HG03139 (cell line): Measurements from ENCODE around the gene LCN9.
"Not testable (repeated sequence)": the region's sequence is repeated elsewhere in the genome, so short reads cannot be mapped to it uniquely, and the experiment has no call there.

Source experiments
- ATAC-seq: cut with Tn5 transposase; IDR thresholded peaks from one replicate; pipeline ENCODE4 v1.9.1; 2021; ENCODE audit not compliant: unreplicated experiment

Gene LCN9

DNA sequence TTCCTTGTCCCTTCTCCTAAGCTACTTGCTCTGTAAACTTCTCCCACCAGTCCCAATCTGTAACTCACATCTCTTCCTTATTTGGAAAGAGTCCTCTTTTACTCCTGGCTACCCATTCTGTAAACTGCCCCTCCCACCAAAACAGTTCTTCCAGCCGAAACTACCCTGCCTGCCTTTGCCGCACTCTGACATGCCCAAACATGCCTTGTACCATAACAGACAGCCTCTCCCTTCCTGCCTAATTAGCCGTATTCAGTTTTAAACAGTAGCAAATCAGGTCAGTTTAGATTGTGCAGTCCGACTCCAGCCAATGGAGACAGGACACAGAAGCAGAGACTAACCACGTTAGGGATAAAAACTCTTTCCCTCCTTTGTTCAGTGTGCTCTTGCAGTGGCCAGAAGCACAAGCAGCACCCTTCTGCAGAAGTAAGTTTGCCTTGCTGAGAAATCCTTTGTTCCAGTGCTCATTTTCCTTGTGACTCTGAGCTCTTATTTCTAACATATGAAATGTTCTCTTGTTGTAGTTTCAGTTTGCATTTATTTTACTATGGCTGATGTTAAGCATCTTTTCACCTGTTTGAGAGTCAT, 18.4 kb upstream of the LCN9 start:
- no peak for ATAC-seq

DNA sequence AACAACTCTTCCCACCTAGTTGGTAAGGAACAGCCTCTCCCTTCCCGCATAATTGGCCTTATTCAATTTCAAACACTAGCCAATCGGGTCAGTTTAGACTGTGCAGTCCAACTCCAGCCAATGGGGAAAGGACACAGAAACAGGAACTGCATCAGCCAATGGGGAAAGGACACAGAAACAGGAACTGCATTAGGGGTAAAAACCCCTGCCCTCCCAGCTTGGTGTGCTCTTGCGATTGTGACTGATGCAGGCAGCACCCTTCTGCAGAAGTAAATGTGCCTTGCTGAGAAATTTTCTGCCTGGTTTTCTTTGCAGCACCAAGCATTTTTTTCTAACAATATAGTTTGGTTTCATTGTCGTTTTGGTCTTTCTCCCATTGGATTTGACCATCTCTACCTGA, 15.2 kb upstream of the LCN9 start:
- no peak for ATAC-seq

DNA sequence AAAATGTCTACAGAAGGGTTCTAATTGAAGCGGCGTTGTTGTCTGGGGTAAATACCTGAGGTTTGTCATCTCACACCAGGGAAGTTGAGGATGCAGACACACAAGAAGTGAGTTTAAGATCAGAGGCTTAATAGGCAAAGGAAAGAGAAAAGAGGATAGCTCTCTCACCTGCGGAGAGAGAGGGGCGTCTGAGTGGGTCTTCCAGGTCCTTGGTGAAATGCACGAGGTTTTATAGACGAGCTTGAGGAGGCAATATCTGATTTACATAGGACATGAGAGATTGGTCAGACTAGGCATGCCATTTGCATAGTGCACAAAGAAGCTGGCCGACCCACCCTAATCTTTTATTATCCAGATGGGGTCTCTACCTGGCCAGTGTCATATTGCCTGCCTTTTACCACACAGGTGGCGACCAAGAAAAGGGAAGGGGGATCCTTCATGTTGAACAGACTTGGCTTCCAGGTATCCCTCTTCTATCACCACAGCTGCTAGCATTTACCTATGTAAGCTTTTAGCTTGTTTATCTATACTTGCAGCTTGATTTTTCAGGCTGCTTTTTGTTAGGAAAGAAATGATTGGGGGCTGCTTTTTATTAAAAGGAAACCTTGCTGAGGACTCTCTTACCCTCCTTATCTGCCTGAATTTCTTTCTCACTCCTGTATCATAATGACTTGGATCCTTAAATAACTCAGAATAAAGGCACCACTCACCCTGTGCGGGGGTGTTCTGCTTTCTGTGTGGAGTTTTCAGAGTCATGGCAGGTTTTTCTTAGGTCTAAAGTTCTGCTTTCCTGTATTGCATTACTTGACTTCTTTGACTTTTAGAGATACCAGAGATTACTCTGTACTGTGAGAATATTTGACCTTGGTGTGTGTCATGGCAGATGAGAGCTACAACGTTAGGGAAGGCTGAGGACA, 14.4 kb upstream of the LCN9 start:
- no peak for ATAC-seq

DNA sequence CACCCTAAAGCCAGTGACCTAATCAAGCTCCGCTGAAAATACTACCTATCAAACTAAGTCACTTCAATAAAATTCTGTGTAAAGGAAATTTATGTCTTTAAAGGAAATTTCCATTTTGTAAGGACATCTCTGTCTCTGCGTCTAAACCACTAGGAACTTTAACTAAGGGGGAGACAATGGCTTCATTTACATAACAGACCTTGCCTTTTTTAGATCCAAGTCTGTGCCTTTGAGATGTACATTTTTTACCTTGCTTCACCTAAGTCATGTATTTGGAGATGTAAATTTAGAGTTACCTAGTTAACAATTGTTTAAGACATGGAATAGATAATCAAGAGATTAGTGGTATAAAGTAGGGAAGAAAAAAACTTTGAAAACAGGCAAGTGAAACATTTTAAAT, 13.6 kb upstream of the LCN9 start:
- no peak for ATAC-seq

DNA sequence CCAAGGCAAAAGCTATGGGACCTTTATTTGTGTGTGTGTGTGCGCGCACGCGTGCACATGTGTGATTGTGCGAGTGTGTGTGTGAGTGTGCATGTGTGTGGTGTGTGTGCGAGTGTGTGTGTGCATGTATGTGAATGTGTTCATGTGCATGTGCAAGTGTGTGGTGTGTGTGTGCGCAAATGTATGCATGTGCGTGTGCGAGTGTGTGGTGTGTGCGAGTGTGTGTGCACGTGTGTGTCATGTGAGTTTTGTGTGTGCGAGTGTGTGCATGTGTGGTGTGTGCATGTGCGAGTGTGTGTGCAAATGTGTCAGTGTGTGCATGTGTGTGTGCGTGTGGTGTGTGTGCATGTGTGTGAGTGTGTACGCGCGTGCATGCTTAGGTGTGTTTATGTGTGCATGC, 12.7 kb upstream of the LCN9 start:
- no peak for ATAC-seq

DNA sequence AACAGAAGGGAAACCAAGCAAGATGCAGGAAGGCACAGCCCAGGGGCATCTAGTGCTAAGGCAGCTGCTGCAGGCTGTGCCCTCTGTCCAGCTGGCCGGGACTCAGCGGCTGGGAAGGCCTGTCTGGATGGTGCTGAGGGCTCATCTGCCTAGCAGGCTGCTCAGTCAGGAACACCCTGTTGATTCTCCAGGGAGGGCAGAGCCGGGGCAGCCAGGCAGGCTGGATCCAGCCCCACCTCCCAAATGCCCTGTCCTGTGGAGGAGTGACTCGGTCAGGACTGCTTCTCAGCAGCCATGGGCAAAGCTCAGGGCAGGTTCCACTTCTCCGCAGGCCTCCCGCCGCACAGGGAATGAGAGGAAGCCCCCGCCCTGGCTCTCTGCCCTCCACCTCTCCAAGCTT, 7.8 kb upstream of the LCN9 start:
- ATAC-seq = no peak

DNA sequence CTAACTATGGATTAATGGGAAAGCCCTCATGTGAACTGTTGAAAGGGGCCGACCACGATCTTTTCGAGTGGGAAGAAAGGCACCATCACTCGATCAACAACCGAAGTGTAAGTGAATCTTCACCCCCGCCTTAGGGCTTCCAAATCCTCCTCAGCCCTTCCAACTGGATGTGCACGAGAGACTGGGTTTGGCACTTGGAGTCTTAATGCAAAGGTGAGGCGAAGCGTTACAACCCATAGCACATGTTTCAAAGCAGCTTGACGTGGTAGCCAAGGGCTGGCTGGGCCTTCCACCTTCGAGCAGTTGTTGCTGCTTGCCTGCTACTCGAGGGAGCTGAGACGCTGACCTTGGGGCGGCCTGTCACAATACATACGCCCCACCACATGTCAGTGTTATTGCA, 5.7 kb upstream of the LCN9 start:
- ATAC-seq = no peak

DNA sequence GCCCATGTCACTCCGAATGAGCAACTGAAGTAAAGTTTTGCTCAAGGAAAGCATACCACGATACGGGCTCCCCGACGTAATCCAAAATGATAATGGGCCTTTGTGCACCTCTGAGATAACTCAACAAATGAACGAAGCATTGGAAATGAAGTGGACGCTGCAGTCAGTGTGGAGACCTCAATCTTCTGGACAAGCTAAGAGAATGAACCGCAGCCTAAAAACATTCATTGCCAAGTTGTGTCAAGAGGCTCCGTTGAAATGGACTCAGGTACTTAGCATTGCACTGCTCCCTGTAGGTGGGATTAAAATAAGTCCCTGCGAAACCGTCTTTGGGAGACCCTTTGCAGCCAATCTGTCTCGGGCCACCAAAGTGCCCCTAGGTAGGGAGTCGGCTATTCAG, 3.9 kb upstream of the LCN9 start:
- ATAC-seq = no peak

DNA sequence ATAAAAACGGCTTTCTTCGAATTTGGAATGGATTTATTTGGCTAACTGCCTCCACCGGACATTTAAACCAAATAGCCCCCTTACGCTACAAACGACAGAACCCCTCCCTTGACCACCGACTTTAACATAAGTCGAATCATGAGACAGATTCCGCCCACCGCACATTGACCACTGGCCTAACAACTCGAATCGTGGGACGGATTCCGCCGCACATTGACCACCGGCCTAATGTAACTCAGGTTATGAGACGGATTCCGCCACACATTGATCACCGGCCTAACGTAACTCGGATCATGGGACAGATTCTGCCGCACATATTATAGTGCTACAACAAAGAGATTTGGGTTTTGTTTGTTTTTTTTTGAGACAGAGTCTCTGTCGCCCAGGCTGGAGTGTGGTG, 2.7 kb upstream of the LCN9 start:
- ATAC-seq = no peak

DNA sequence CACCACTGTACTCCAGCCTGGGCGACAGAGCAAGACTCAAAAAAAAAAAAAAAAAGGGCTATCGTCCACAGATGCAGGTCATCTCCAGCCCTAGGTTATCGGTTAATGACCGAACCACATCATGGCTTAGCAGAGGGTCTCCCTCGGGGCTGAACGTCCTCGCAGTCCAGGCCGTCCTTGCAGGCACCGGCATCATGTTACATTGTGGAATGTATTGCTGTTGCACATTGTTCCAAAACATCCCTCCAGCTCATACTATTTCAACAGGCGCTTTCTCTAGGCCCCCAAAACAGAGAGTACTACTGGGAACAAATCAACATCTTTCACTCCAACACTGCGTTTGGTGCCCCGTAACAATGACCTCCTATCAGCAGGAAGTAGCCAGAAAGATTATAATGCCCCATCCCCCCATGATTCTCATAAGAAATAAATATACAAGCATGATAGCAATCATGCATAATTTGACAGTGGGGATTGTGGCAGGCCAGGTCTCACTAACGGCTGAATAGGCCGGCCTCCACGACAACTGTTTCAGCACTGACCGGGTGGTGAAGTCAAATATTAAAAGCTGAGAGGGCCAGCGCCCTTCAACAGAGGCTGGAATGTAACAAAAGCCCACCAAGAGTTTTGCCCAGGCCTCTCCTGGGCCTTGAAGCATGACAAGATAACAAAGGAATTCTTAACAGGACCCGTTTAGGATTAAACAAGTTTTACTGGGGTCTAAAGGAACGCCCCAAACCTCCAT, 1.1 kb upstream of the LCN9 start:
- ATAC-seq = no peak

DNA sequence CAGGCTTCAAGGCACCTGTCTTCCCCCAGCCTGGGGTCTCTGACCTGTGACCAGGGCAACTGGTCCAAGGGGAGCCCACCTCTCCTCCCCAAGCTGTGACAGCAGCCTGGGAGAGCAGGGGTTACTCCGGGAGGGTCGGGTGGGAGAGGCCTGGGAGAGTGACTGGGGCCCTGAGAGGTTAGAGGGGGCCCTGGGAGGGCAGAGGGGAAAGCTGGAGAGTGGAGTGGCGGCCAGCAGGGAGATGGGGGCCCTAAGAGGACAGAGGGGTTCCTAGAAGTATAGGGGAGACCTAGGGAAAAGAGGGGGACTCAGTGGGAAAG, 302 bp downstream of the LCN9 start:
- ATAC-seq = no peak

DNA sequence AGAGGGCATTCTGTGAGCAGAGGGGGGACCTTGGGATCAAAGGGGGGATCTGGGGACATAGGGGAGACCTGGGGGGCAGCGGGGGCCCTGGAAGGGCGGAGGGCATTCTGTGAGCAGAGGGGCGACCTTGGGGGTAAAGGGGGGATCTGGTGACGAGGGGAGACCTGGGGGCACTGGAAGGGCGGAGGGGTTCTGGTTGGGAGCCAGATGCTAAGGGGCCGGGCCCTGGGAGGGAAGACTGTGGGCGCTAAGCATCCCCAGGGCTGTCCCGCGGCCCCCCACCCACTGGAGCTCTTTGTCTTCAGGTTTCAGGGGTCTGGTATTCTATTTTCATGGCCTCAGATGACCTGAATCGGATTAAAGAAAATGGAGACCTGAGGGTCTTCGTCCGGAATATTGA, 748 bp downstream of the LCN9 start:
- no peak for ATAC-seq

DNA sequence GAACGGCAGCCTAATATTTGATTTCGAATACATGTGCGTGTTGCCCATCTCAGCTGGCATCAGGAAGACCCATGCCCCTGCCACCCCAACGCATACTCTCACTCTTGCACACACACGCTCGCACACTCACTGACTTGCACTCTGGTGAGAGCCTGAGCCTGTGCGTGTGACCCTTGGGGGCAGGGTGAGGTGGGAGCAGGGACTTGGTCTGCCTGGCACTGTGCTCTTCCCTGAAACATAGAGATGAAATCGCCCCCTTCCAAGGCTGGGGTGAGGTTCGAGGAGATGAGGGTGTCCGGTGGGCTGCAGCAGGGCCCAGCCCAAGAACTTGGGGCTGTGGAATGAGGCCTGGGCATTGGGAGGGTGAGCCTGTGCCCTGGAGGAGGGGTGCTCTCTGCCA, 1.2 kb downstream of the LCN9 start:
- no peak for ATAC-seq

DNA sequence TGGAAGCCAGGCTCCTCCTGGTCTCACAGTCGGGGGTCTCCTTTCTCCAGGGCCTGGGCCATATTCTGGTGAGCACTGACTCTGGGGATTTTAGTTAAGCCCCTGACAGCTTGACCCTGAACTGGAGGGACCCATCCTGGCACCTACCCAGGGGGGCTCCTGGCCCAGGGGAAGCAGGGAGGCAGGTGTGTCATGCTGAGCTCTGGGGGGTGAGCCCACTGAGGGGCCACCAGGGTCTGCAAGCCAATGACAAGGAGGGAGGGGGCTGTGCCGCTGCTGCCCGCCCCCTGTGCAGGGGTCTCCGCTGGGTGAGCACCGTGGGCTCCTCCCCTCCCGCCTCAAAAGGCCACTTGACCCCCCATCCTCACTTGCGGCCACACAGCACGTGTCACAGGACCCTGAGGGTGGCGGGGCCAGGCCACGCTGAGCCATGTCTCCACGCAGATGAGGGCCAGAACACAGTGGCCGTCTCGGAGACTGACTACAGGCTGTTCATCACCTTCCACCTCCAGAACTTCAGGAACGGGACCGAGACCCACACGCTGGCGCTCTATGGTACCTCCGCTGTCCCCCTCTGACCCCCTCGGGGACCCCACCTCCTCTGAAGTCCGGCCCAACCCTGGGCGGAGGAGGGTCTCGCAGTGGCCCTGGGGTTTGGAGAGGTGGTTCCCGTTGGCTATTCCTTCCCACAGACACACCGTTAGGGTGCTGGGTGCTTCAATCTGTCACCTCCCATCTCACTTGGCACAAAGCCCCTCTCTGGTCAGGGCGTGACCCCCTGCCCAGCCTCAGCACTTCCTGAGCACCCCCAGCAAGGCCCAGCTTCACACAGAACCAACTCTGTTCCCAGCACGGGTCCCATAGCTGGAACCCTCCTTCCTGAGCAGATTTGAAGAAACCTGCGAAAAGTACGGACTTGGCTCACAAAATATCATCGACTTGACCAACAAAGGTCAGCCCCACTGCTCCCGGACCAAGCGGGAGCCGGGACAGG, 2.0 kb downstream of the LCN9 start:
- ATAC-seq = no peak

DNA sequence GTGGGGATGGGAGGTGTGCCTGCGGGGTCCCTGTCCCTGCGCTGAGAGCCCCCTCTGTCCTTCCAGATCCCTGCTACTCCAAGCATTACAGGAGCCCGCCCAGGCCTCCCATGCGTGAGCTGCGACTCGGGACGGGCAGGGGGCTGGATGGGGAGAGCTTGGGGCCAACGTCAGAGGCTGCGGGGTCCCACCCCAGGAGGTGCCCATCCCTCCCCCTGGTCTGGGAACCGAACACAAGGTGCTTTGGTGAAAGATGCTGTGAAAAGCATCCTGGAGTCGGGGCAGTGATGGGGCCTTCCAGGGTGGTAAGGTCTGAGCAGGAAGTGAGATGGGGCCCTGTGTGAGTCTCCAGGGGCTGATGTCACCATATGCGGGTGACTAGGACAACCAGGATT, 2.7 kb downstream of the LCN9 start:
- no peak for ATAC-seq

DNA sequence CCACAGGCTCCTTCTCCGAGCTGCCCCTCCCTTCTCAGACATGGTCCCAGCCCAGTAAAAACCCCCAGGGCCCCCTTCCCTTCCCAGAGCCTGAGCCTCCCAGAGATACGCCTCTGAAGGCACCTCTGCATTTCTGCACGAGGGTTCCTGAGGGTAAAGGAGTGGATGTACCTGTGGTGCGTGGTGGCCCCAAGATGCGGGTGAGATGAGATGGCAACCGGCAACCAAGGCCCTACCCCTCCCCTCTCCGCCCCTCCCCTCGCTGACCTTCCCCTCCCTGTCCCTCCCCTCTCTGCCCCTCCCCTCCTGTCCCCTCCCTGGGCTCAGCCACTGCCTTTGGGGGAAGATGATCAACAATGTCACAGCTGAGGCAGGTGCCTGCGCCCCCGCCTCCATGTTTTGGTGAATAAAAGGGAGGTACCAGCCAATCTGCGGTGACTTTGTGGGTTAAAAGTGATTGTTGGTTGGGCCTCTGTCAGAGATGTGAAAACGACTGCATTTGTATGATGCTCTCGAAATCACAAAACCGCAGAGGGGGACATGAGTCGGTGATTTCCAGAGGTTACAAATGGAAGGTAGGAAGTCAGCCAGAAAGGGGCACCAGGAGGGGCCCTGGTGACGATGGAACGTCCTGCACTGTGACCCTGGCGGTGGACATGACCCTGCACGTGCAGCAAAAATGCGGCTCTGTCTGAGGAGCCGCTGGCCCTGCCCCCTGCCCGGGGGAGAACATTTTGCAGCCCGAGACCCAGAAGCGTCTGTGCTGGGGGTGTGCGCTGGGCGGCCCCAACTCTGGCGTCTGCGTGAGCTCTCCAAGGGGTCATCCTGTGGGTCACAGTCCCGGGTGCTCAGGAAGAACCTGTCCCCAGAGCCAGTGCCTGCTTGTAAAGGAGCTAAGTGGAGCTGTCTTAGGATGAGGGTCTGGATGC, 3.7 kb downstream of the LCN9 start:
- ATAC-seq = no peak

DNA sequence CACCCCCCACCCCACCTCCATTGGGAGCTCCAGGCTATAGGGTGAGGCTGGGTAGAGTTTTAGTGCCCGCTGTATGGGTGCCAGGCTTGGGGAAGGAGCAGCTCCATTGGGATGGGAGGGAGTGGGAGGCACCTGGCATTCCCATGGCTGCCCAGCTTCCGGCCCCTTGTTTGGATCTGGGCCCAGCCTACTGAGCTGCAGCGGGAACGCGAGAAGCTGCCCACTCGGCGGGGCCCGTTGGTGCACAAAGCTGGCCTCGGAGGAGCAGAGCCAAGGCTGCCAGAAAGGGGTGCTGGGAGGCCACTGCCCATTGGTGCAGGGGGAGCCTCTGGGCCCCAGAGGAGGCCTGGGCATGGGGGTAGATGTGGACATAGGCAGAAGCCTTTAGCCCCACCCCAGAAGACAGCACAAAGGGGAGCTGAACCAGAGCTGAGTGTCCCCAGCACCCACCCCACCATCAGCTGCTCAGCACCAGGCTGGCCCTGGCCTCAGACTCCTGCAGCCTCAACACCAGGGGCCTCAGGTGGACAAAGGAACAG, 4.4 kb downstream of the LCN9 start:
- no peak for ATAC-seq

DNA sequence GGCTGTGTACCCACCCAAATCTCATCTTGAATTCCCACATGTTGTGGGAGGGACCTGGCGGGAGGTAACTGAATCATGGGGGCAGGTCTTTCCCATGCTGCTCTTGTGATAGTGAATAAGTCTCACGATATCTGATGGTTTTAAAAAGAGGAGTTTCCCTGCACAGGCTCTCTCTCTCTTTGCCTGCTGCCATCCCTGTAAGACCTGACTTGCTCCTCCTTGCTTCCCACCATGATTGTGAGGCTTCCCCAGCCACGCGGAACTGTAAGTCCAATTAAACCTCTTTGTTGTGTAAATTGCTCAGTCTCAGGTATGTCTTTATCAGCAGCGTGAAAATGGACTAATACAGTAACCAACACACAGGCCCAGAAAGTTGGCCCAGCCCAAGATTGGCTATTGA, 5.9 kb downstream of the LCN9 start:
- not testable (repeated sequence) for ATAC-seq

DNA sequence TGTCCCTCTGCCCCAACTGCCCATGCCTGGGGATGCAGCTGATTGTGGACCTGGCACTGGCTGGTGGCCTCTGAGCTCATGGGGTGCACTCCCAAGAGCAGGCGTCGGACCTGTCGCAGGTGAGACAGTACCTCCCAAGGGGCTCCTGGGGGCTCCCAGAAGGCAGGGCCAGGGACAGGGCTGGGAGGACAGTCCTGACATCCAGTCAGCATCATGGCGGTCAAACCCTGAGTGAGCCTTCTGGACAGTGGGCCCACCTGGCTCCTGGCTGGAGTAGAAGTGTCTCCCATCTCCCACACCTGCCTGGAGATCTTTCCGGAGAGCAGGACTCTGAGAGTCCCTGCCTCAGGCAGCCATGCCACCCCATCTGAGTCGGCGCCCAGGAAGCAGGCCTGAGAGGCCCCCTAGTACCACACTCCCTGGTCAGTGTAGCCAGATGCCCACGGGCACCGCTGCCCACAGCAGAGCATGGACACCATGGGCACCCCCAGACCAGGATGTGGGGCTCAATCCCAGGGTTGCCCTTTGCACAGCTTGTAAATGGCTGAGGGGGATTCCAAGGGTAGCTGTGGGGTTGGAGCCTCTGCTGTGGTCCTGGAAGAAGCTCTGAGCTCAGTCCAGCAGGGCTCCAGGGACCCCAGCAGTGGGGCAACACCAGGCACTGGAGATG, 6.6 kb downstream of the LCN9 start:
- no peak for ATAC-seq
